MG63 (cell line): ENCODE results near the gene C5orf15. TPM values are rescaled to one million over a fixed set of nuclear protein-coding genes. Genes with fewer than 3 reads are reported as not detected.

ENCODE experiments used
- DNase-seq: peaks from one replicate; pipeline ENCODE4 v3.0.0-alpha.2; 2020
- H3K27me3 ChIP-seq: fragments of 250-450 bp; sonication (Bioruptor Pico); 2 replicates; pipeline ENCODE4 v1.5.1; 2020; ENCODE audit warnings: mild to moderate bottlenecking, moderate library complexity
- H3K36me3 ChIP-seq: fragments of 250-450 bp; sonication (Bioruptor Pico); 2 replicates; pipeline ENCODE4 v1.5.1; 2020; ENCODE audit warnings: mild to moderate bottlenecking, moderate library complexity
- H3K4me3 ChIP-seq: fragments of 250-450 bp; sonication (Bioruptor Pico); 2 replicates; pipeline ENCODE4 v1.5.1; 2020; ENCODE audit warnings: mild to moderate bottlenecking, moderate library complexity
- H3K9me3 ChIP-seq: fragments of 250-450 bp; sonication (Bioruptor Pico); 2 replicates; pipeline ENCODE4 v1.5.1; 2020; ENCODE audit warnings: mild to moderate bottlenecking, moderate library complexity
- total RNA-seq: library from RNA; depleted of rRNA; stranded (reverse); fragments of >200 nt; shearing (Covaris generic); gene quantifications from 2 replicates; pipeline ENCODE4 v1.2.3, GENCODE V29; 2014; ENCODE audit warnings: low replicate concordance

Gene C5orf15
- total RNA-seq, 1 experiment from 2014 or later = 96.2 TPM

GRCh38 chr5:133996683-133997252 is 28.3 kb upstream of the C5orf15 start:
- Histone ChIP-seq H3K4me3 (no peak overlapping the region), H3K36me3 (peaks cover 61% of the 10 kb centered on the region), H3K27me3 (no peaks in the 10 kb centered on the region), H3K9me3 (no peaks in the 10 kb centered on the region)
- no peak for DNase-seq

- Histone ChIP-seq H3K9me3 (no peaks in the 10 kb centered on the region), H3K4me3 (no peak overlapping the region), H3K36me3 (peaks cover 61% of the 10 kb centered on the region), H3K27me3 (no peaks in the 10 kb centered on the region)
- DNase-seq = no peak
These were observed 27.6 kb upstream of the C5orf15 start for GRCh38 chr5:133995883-133996563.

GRCh38 chr5:133995341-133995740 is 26.9 kb upstream of the C5orf15 start:
- no peak for DNase-seq
- Histone ChIP-seq H3K27me3 (no peaks in the 10 kb centered on the region), H3K36me3 (peaks cover 61% of the 10 kb centered on the region), H3K4me3 (no peak overlapping the region), H3K9me3 (no peaks in the 10 kb centered on the region)

- Histone ChIP-seq H3K36me3 (peaks cover 61% of the 10 kb centered on the region), H3K4me3 (no peak overlapping the region), H3K9me3 (no peaks in the 10 kb centered on the region), H3K27me3 (no peaks in the 10 kb centered on the region)
- no peak for DNase-seq
These were observed 26.5 kb upstream of the C5orf15 start for GRCh38 chr5:133994990-133995333.

- no peaks in the 10 kb centered on the region for H3K9me3 ChIP-seq
- DNase-seq = no peak
- H3K4me3 ChIP-seq = no peak overlapping the region
- peaks cover 61% of the 10 kb centered on the region for H3K36me3 ChIP-seq
- H3K27me3 ChIP-seq = no peaks in the 10 kb centered on the region
These were observed 26.0 kb upstream of the C5orf15 start for GRCh38 chr5:133994297-133994989.

- no peak overlapping the region for H3K4me3 ChIP-seq
- peak; percentile 56 for DNase-seq
- H3K36me3 ChIP-seq = peaks cover 61% of the 10 kb centered on the region
- H3K9me3 ChIP-seq = no peaks in the 10 kb centered on the region
- H3K27me3 ChIP-seq = no peaks in the 10 kb centered on the region
These were observed 24.9 kb upstream of the C5orf15 start for GRCh38 chr5:133993185-133993936.

GRCh38 chr5:133992429-133993155 is 24.2 kb upstream of the C5orf15 start:
- H3K36me3 ChIP-seq = peaks cover 66% of the 10 kb centered on the region
- no peak overlapping the region for H3K4me3 ChIP-seq
- DNase-seq = no peak

GRCh38 chr5:133991171-133991910 is 22.9 kb upstream of the C5orf15 start:
- peaks cover 74% of the 10 kb centered on the region for H3K36me3 ChIP-seq

More at GRCh38 chr5:133992429-133993155, 24.2 kb upstream of the C5orf15 start:
- Histone ChIP-seq H3K9me3 (no peaks in the 10 kb centered on the region), H3K27me3 (no peaks in the 10 kb centered on the region)

GRCh38 chr5:133990396-133990795 is 22.0 kb upstream of the C5orf15 start:
- DNase-seq = no peak
- Histone ChIP-seq H3K9me3 (no peaks in the 10 kb centered on the region), H3K27me3 (no peaks in the 10 kb centered on the region), H3K4me3 (no peak overlapping the region), H3K36me3 (peaks cover 75% of the 10 kb centered on the region)

More at GRCh38 chr5:133991171-133991910, 22.9 kb upstream of the C5orf15 start:
- Histone ChIP-seq H3K4me3 (no peak overlapping the region), H3K27me3 (no peaks in the 10 kb centered on the region), H3K9me3 (no peaks in the 10 kb centered on the region)
- no peak for DNase-seq

GRCh38 chr5:133985540-133986180 is 17.2 kb upstream of the C5orf15 start:
- Histone ChIP-seq H3K9me3 (no peaks in the 10 kb centered on the region), H3K4me3 (no peak overlapping the region), H3K36me3 (peaks cover 95% of the 10 kb centered on the region), H3K27me3 (no peaks in the 10 kb centered on the region)
- no peak for DNase-seq

- no peak for DNase-seq
- peaks cover 91% of the 10 kb centered on the region for H3K36me3 ChIP-seq
- no peaks in the 10 kb centered on the region for H3K9me3 ChIP-seq
- H3K27me3 ChIP-seq = no peaks in the 10 kb centered on the region
- no peak overlapping the region for H3K4me3 ChIP-seq
These were observed 15.2 kb upstream of the C5orf15 start for GRCh38 chr5:133983674-133984073.

- Histone ChIP-seq H3K36me3 (peaks cover 92% of the 10 kb centered on the region), H3K27me3 (no peaks in the 10 kb centered on the region)
- DNase-seq = no peak
These were observed 13.3 kb upstream of the C5orf15 start for GRCh38 chr5:133981714-133982113.

GRCh38 chr5:133980652-133981051 is 12.2 kb upstream of the C5orf15 start:
- DNase-seq = no peak
- Histone ChIP-seq H3K9me3 (no peaks in the 10 kb centered on the region), H3K36me3 (peaks cover 92% of the 10 kb centered on the region), H3K4me3 (no peak overlapping the region), H3K27me3 (no peaks in the 10 kb centered on the region)

More at GRCh38 chr5:133981714-133982113, 13.3 kb upstream of the C5orf15 start:
- H3K4me3 ChIP-seq = no peak overlapping the region
- no peaks in the 10 kb centered on the region for H3K9me3 ChIP-seq

GRCh38 chr5:133978943-133979342 is 10.5 kb upstream of the C5orf15 start:
- Histone ChIP-seq H3K27me3 (no peaks in the 10 kb centered on the region), H3K36me3 (peaks cover 94% of the 10 kb centered on the region), H3K9me3 (no peaks in the 10 kb centered on the region), H3K4me3 (no peak overlapping the region)
- DNase-seq = no peak

GRCh38 chr5:133977858-133978257 is 9.4 kb upstream of the C5orf15 start:
- DNase-seq = no peak
- Histone ChIP-seq H3K9me3 (no peaks in the 10 kb centered on the region), H3K4me3 (no peak overlapping the region), H3K36me3 (peaks cover 95% of the 10 kb centered on the region), H3K27me3 (no peaks in the 10 kb centered on the region)
